Cerebellar nuclear complex (tissue), 1 donor: ENCODE measurements around the gene SH3PXD2A.

Experiments
- DNase-seq, 2 experiments: peaks; one replicate each; lab custom pipeline; 2025; lab: John Stamatoyannopoulos, UW

Gene SH3PXD2A

DNA sequence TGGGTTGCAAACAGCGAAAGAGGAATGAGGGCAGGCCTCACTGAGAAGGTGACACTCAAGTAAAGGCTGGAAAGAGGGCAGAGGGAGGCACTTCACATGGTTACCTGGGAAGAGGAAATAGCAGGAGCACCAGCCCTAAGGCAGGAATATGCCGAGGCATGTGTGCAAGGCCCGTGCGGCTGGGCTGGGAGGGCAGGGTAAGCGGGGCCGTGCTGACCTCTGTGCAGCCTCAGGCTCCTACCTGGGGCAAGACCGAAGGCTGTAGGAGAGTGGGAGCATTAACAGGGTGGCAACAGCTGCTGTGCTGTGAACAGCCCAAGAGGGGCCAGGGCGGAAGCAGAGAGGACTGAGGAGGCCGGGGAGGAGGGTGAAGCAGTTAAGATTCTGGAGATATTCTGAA lies 24.0 kb upstream of the SH3PXD2A start:
- DNase-seq: no peak

DNA sequence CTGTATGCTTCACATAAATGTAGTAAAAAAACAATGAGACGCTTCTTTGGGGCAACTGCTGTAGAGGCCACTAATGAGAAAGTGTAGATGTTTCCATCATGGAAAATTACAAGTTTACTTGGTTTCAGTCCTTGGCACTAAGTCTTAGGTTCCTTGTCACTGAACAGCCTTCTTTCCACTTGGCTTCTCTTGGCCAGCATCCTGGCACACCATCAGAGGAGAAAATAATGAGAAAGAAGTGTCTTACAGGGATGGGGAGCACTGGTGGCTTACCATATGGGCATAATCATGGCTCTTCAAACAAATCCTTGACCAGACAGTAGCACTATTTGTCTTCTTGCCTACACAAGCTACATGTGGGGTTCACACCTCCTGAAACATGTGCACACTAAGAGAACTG lies 22.5 kb upstream of the SH3PXD2A start:
- no peak for DNase-seq

DNA sequence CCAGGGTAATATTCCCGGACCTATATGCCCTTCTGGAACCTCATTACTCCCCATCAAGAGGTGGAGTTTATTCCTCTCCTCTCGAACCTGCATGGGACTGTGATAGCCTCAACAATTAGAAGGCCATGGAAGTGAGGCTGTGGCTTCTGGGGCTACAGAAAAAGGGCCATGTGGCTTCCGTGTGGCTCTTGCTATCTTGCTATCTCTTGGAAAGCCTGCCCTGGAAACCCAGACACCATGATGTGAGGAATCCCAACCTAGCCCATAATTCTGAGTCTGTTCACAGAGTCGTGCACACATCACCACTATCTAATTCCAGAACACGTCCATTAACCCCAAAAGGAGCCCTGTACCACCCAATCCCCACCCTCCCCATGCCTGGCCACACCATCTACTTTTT lies 20.8 kb upstream of the SH3PXD2A start:
- DNase-seq: no peak

DNA sequence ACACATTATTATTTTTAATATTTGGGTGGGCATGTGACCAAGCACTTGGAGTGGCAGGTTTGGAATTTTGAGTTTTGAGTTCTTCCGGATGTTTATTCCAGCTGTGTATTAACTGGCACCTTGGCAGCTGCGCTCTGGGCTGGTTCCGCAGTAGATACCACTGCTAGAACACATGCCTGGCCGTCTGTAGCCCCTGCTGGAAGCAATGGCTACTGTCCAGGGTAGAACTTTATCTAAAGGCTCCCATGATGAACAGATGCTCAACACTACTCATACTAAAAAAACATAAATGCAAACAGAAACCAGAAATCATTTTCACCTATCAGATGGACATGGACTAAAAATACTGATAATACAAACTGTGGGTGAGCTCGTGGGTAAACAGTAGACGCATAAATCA lies 19.4 kb upstream of the SH3PXD2A start:
- no peak for DNase-seq

DNA sequence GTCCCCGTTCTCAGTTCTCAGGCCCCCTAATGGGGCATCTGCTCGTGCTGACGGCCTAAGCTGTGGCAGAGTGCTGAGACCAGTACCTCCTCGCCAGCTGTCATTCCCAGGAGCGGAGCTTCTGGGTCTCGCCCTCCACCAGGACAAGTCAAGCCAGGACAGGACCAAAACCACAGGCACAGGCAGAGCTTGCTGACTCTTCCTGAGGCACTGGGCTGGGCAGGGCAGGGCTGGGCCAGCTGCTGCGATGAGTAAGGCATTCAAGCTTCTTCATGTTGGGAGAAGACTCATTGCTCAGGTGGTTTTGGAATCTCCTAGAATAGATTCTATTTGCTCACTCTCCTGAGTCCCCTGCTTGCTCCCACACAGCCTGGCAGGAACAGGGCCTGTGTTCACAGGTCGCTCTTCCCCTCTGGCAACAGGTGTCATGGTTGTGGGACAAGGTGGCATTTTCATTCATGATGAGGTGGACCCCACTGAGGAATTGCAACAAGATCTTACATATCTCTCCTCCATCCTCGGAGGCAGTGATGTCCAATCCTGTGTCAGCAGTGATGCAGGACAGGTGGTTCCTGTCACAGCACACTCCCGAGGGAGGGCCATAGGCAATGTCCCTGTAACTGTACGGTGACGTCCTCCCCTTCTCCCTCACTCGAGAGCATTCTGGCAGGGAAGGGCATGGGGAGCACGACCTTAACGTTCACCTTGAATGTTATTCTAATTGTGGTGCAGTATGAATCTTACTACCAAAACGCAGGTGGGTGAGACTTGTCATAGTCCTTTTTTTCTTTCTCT lies 17.0 kb upstream of the SH3PXD2A start:
- DNase-seq: no peak

GRCh38 chr10:103871006-103871405 lies 15.6 kb upstream of the SH3PXD2A start:
- no peak for DNase-seq

DNA sequence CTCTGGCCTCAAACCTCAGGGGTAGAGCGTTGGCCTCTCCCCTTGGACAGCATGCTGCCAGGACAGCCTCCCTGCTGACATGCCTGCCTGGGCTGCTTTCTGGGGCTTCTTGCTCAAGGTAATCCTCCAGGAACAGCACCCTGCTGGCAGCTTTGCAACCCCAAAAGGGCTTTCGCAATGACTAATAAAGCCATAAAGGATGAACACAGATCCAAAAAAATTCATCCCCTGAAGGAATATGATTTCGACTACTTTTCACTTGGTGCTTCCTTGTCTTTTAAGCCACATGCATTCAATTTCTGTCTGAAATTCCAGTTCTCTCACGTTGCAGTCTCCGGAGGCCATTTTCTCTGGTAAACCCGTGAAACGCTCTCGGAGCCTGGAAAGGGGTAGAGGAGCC lies 15.1 kb upstream of the SH3PXD2A start:
- DNase-seq: no peak

DNA sequence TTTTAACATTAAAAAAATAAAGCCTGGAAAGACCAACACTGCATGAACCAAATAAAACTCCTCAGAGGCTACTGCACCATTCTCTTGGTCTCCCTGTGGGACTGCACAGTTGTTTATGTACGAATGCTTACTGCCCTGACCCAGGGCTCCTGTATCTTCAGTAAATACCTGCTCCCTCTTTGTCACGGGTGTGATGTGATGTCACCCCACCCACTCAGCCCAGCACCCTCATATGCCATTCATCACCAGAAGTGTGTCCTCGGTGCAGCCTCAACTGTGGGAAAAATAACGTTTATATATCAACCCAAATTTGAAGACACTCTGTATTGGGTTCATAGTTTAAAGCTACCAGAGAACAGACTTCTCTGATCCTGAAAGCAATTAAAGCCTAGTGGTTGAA lies 14.0 kb upstream of the SH3PXD2A start:
- no peak for DNase-seq

DNA sequence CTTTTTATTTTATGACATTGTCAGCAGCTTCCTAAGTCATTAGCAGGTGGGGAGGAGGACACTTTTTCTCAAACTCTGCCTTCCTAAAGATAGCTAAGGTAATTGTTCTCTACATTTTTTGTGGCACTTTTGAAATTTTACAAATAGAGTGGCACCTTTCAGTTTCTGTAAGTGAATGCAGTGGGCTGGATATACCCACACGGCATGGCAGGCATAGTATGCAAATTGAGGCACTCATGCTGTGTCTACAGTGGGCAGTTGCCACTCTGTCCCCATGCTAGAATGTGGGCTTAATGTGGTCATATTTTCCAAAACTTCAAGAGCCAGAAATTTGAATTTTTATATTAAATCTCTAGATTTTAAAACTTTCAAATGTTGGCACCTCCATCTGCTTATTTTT lies 12.8 kb upstream of the SH3PXD2A start:
- DNase-seq: no peak

- DNase-seq: no peak
Measured at GRCh38 chr10:103861505-103861904, 6.1 kb upstream of the SH3PXD2A start.

DNA sequence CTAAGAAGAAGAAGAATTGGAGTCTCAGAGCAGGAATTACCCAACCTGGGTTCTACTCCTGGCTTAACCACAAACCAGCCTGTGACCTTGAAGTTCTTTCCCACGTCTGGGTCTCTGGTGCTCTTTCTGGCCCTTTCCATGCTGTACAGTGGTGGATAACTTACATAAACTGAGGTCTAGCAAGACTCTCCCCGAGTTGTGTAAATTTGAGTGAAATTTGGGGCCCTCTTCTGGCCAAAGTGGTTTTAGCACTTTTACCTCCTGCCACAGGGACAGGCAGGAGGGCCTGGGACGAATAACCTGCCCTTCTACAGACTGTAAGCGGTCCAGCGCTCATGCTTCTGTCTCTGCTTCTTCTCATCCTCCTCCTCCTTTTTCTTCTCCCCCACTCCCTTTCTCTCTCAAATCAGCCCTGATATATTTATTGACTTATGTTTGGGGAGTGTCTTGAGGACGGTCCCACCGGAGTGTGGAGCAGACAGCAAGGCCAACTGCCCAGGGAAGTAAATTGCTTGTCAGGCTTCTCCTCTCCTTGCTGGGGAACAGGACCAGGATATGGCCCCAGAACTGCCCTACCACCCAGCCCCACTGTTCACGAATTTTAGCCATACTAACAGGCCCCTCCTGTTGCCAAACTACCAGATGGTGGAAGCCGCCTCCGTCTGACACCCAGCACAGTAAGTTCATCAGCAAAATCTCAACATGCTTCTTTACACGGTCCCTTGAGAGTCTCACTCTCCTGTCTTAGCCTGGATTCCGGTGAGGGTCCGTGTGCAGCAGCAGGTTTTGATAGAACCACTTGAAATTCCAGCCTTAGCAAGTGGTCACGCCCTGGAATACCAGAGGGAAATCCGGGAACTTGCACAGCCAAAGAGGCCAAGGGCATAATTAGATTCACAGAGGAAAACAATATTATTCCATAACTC lies 4.0 kb upstream of the SH3PXD2A start:
- DNase-seq: peak in 1 of 2 experiments; percentile 80

GRCh38 chr10:103858360-103858759 lies 3.0 kb upstream of the SH3PXD2A start:
- DNase-seq: no peak

DNA sequence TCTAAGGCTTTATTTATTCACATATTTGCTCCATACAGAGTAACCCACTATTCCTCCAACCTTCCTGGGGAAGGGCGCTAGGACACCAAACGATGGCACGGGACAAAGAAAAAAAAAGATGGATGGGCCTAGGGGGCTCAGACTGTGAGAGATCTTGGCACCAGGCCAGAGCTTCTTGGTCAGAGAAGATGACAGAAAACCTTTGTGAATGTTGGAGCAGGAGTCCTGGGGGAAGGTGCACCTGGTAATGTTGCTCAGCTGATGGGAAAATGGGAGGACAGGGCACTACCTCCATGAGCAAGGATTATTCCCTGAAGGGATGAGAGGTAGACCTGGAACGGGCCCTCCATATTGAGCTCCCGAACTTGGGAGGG lies 1.4 kb upstream of the SH3PXD2A start:
- no peak for DNase-seq

DNA sequence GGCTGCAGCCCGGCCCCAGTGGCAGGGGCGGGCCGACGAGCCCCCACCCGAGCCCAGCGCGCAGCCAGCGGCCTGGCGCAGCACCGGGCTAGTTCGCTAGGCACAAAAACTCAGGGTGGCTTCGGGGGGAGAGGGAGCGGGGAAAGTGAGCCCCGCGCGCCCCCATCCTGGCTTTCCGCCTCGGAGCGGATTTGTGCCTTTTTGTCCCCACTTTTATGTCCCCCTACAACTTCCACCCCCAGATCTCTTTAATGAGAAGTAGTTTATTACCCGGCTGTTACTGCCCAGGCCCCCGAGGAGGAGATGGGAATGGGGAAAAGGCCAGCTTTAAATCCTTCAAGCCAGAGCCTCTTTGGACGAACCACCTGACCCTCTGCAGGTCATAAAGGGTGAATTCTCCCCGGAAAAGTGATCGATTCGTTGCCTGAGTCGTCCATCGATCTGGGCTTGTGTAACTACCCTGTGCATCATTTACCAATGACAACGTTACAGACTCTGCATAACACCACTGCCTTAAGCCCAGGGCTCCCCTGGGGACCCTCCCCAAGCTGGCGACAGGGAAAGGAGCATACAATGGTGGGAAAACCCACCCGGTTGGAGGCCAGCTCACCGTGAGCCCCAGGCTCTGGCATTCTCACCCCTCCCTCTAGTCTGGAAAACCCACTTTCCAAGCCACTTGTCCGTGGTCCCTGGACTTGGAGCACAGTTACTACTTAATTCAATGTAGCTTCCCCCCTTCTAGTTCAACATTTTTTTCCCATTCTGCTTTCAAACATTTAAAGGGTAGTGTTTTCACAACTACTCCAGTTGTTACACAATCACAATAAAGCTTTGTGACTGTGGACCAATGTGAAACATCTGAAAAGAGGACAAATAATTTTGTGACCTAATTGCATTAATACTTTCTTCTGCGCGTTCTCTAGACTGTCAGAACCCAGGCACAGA lies 748 bp upstream of the SH3PXD2A start:
- DNase-seq: no peak

- DNase-seq: no peak
Measured at GRCh38 chr10:103854686-103855391, 537 bp downstream of the SH3PXD2A start.

- DNase-seq: no peak
Measured at GRCh38 chr10:103854265-103854685, 1.1 kb downstream of the SH3PXD2A start.

- no peak for DNase-seq
Measured at GRCh38 chr10:103853428-103854264, 1.7 kb downstream of the SH3PXD2A start.

GRCh38 chr10:103852856-103853255 lies 2.5 kb downstream of the SH3PXD2A start:
- no peak for DNase-seq

- DNase-seq: no peak
Measured at GRCh38 chr10:103852189-103852711, 3.1 kb downstream of the SH3PXD2A start.

DNA sequence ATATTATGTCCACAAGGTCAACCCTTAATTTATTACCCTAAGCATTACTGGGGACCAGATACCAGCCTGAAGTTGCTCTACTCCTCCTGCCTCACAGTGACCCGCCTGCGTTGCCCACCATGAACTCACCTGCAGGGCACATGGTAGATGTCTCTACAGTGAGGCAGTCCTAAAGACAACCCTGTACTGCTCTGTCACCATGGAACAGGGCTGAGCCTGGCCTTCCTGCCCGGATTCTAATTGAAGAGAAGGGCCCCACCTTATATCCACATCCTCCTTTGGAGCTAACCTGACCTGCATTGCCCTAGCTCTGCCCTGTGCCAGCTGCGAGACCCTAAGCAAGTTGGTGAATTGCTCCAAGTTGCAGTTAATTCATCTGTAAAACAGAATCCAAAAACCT lies 4.1 kb downstream of the SH3PXD2A start:
- no peak for DNase-seq
